ENCODE results near the gene KIF1A. TPM values are rescaled to one million over a fixed set of nuclear protein-coding genes. Genes with fewer than 3 reads are reported as not detected.
A peak's percentile ranks its signal among the peaks of the same experiment; 100 is the strongest.

The KIF1A gene
- total and polyA plus RNA-seq, 7 experiments from 2014 or later = 0.24 TPM; not detected in 6

GRCh38 chr2:240714747-240715725, 105.0 kb downstream of the KIF1A start:
- Histone ChIP-seq H3K36me3 (ENCODE audit: control insufficient read depth in 2 of 3, insufficient read depth in 3 of 3, low read length in 3 of 3) (no peaks in the 10 kb centered on the region), H3K4me1 (ENCODE audit: control insufficient read depth in 2 of 2, insufficient read depth in 2 of 2, low read length in 2 of 2) (no peaks in the 10 kb centered on the region), H3K9me3 (ENCODE audit: control insufficient read depth in 2 of 3, low read length in 3 of 3) (no peaks in the 10 kb centered on the region), H3K4me3 (ENCODE audit: low read length) (no peak overlapping the region), H3K27me3 (ENCODE audit: control insufficient read depth in 2 of 2, insufficient read depth in 2 of 2, low read length in 2 of 2) (no peaks in the 10 kb centered on the region), H3K27ac (ENCODE audit: low read depth, low read length) (no peak overlapping the region)
- H3K27ac Mint-ChIP-seq = no peak overlapping the region
- no peak overlapping the region for H3K4me3 Mint-ChIP-seq
- peaks cover 0 to 5% (median 0%) of the 10 kb centered on the region in 5 donors for H3K27me3 Mint-ChIP-seq
- intact Hi-C loops (cut with micrococcal nuclease) = no loop called here
- no peaks in the 10 kb centered on the region for H3K36me3 Mint-ChIP-seq
- H3K4me1 Mint-ChIP-seq = no peaks in the 10 kb centered on the region
- CTCF ChIA-PET = no interaction called here
- no peaks in the 10 kb centered on the region for H3K9me3 Mint-ChIP-seq
- POLR2A ChIA-PET = no interaction called here
- ATAC-seq (no peak), DNase-seq (no peak)

DNA sequence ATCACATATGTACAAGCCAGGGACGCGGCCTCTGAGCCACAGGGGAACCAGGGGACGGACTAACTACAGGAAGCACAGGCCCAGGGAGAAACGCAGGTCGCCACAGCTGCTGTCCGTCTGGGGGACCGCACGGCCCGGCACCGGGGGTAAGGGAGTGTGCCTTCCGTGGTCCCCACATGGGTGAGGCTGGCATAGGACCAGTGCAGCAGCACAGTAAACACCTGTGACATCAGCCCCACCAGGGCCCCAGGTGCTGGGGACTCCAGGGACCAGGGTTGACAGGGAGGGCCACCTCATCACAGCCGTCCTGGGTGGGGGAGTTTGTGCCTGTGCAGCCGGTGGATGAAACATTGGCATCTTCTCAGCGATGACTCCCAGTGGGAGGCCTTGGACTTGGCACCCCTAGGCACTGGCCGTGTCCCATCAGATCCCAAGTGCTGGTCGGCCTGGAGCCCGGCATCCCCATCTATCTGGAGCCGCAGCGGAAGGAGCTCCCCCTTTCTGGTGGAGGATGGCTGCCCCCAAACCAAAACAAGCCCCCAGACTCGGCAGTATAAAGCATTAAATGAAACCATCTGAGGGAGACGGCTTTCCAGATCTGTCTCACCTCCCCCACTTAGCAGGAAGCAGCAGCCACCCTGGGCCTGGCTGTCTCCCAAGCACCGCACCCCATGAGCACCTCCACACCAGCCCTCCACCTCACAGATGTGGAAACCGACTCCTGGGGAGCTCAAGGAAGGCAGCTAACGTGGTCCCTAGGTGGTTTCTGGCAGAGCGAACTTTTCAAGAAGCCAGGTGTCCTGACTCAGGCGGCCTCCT, 105.9 kb downstream of the KIF1A start:
- ATAC-seq = no peak
- Mint-ChIP-seq H3K27ac (no peak overlapping the region), H3K27me3 (peaks cover 0 to 8% (median 0%) of the 10 kb centered on the region in 5 donors), H3K36me3 (no peaks in the 10 kb centered on the region), H3K9me3 (no peaks in the 10 kb centered on the region), H3K4me1 (no peaks in the 10 kb centered on the region), H3K4me3 (peak overlapping the region in 1 of 10 donors; percentile 16)
- CTCF ChIA-PET = no interaction called here
- H3K27ac ChIP-seq (ENCODE audit: low read depth, low read length) = no peak overlapping the region
- DNase-seq = no peak
- no peak overlapping the region for H3K4me3 ChIP-seq (ENCODE audit: low read length)
- POLR2A ChIA-PET = no interaction called here
- no peaks in the 10 kb centered on the region for H3K4me1 ChIP-seq (ENCODE audit: control insufficient read depth in 2 of 2, insufficient read depth in 2 of 2, low read length in 2 of 2)
- H3K36me3 ChIP-seq (ENCODE audit: control insufficient read depth in 2 of 3, insufficient read depth in 3 of 3, low read length in 3 of 3) = no peaks in the 10 kb centered on the region
- no peaks in the 10 kb centered on the region for H3K9me3 ChIP-seq (ENCODE audit: control insufficient read depth in 2 of 3, low read length in 3 of 3)
- intact Hi-C loops (cut with micrococcal nuclease) = no loop called here
- H3K27me3 ChIP-seq (ENCODE audit: control insufficient read depth in 2 of 2, insufficient read depth in 2 of 2, low read length in 2 of 2) = no peaks in the 10 kb centered on the region

- Mint-ChIP-seq H3K27me3 (peaks cover 0 to 10% (median 0%) of the 10 kb centered on the region in 5 donors), H3K4me1 (no peaks in the 10 kb centered on the region), H3K27ac (no peak overlapping the region), H3K36me3 (no peaks in the 10 kb centered on the region), H3K9me3 (no peaks in the 10 kb centered on the region), H3K4me3 (peak overlapping the region in 1 of 10 donors; percentile 16)
- H3K27me3 ChIP-seq (ENCODE audit: control insufficient read depth in 2 of 2, insufficient read depth in 2 of 2, low read length in 2 of 2) = no peaks in the 10 kb centered on the region
- no peaks in the 10 kb centered on the region for H3K36me3 ChIP-seq (ENCODE audit: control insufficient read depth in 2 of 3, insufficient read depth in 3 of 3, low read length in 3 of 3)
- H3K4me3 ChIP-seq (ENCODE audit: low read length) = no peak overlapping the region
- no peaks in the 10 kb centered on the region for H3K9me3 ChIP-seq (ENCODE audit: control insufficient read depth in 2 of 3, low read length in 3 of 3)
- no peaks in the 10 kb centered on the region for H3K4me1 ChIP-seq (ENCODE audit: control insufficient read depth in 2 of 2, insufficient read depth in 2 of 2, low read length in 2 of 2)
- H3K27ac ChIP-seq (ENCODE audit: low read depth, low read length) = no peak overlapping the region
- CTCF ChIA-PET = no interaction called here
- DNase-seq (no peak), ATAC-seq (no peak)
- POLR2A ChIA-PET = no interaction called here
- intact Hi-C loops (cut with micrococcal nuclease) = no loop called here
Measured at GRCh38 chr2:240713071-240713927, 106.7 kb downstream of the KIF1A start.

DNA sequence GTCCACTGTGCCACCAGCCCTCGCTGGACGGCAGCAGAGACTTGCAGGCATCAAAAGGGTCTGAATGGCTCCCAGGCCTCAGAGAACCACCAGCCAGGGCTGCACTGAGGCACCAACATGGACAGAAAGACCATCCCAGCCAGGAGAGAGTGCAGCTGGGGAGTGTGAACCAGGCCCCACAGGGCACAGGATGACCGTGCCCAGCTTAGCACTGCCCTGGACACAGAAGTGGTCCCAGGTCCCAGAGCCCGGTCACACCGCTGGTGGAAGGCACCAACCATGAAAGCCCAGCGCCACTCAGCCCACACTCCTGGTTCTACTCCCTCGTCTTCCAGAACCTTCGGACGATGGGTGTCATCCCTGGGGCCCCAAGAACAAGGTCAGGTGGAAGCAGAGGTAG, 107.9 kb downstream of the KIF1A start:
- H3K4me1 Mint-ChIP-seq = no peaks in the 10 kb centered on the region
- no peak overlapping the region for H3K27ac Mint-ChIP-seq
- ATAC-seq = no peak
- H3K36me3 Mint-ChIP-seq = no peaks in the 10 kb centered on the region
- Histone ChIP-seq H3K4me1 (ENCODE audit: control insufficient read depth in 2 of 2, insufficient read depth in 2 of 2, low read length in 2 of 2) (no peaks in the 10 kb centered on the region), H3K36me3 (ENCODE audit: control insufficient read depth in 2 of 3, insufficient read depth in 3 of 3, low read length in 3 of 3) (no peaks in the 10 kb centered on the region), H3K9me3 (ENCODE audit: control insufficient read depth in 2 of 3, low read length in 3 of 3) (no peaks in the 10 kb centered on the region), H3K27me3 (ENCODE audit: control insufficient read depth in 2 of 2, insufficient read depth in 2 of 2, low read length in 2 of 2) (no peaks in the 10 kb centered on the region), H3K27ac (ENCODE audit: low read depth, low read length) (no peak overlapping the region), H3K4me3 (ENCODE audit: low read length) (no peak overlapping the region)
- H3K4me3 Mint-ChIP-seq = no peak overlapping the region
- ChIA-PET POLR2A (no interaction called here), CTCF (no interaction called here)
- intact Hi-C loops (cut with micrococcal nuclease) = no loop called here
- peaks cover 0 to 16% (median 0%) of the 10 kb centered on the region in 5 donors for H3K27me3 Mint-ChIP-seq
- H3K9me3 Mint-ChIP-seq = no peaks in the 10 kb centered on the region
- DNase-seq = no peak

DNA sequence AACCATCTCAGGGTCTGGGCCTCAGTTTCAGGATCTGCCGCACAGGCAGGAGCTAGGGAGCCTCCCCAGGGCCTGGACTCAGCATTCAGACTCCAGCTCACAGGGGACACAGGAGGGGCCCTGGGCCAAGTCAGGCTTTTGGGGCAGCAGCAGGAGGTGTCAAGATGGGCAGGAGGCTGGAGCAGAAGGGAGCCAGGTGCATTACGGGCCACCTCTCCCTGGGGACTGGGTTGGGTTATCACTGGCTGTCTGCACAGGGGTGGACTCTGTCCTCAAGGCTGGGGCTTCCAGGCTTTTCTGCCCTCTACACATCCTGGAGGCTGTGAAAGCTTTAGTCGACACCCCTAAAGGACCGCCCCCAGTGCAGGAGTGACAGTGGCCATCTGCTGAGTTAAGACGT, 108.3 kb downstream of the KIF1A start:
- no peak overlapping the region for H3K4me3 ChIP-seq (ENCODE audit: low read length)
- no peaks in the 10 kb centered on the region for H3K4me1 Mint-ChIP-seq
- H3K36me3 Mint-ChIP-seq = no peaks in the 10 kb centered on the region
- no peak overlapping the region for H3K27ac ChIP-seq (ENCODE audit: low read depth, low read length)
- H3K4me3 Mint-ChIP-seq = no peak overlapping the region
- intact Hi-C loops (cut with micrococcal nuclease) = no loop called here
- CTCF ChIA-PET = no interaction called here
- H3K36me3 ChIP-seq (ENCODE audit: control insufficient read depth in 2 of 3, insufficient read depth in 3 of 3, low read length in 3 of 3) = no peaks in the 10 kb centered on the region
- no peaks in the 10 kb centered on the region for H3K9me3 Mint-ChIP-seq
- H3K9me3 ChIP-seq (ENCODE audit: control insufficient read depth in 2 of 3, low read length in 3 of 3) = no peaks in the 10 kb centered on the region
- H3K4me1 ChIP-seq (ENCODE audit: control insufficient read depth in 2 of 2, insufficient read depth in 2 of 2, low read length in 2 of 2) = no peaks in the 10 kb centered on the region
- DNase-seq = no peak
- POLR2A ChIA-PET = no interaction called here
- peaks cover 0 to 19% (median 0%) of the 10 kb centered on the region in 5 donors for H3K27me3 Mint-ChIP-seq
- ATAC-seq = no peak
- no peak overlapping the region for H3K27ac Mint-ChIP-seq
- no peaks in the 10 kb centered on the region for H3K27me3 ChIP-seq (ENCODE audit: control insufficient read depth in 2 of 2, insufficient read depth in 2 of 2, low read length in 2 of 2)

GRCh38 chr2:240711296-240711695, 108.7 kb downstream of the KIF1A start:
- ATAC-seq (no peak), DNase-seq (no peak)
- Mint-ChIP-seq H3K27me3 (peaks cover 0 to 19% (median 0%) of the 10 kb centered on the region in 5 donors), H3K36me3 (no peaks in the 10 kb centered on the region), H3K4me3 (no peak overlapping the region), H3K27ac (no peak overlapping the region), H3K9me3 (no peaks in the 10 kb centered on the region), H3K4me1 (no peaks in the 10 kb centered on the region)
- H3K4me3 ChIP-seq (ENCODE audit: low read length) = no peak overlapping the region
- POLR2A ChIA-PET = no interaction called here
- H3K4me1 ChIP-seq (ENCODE audit: control insufficient read depth in 2 of 2, insufficient read depth in 2 of 2, low read length in 2 of 2) = no peaks in the 10 kb centered on the region
- no peak overlapping the region for H3K27ac ChIP-seq (ENCODE audit: low read depth, low read length)
- no peaks in the 10 kb centered on the region for H3K9me3 ChIP-seq (ENCODE audit: control insufficient read depth in 2 of 3, low read length in 3 of 3)
- intact Hi-C loops (cut with micrococcal nuclease) = no loop called here
- no peaks in the 10 kb centered on the region for H3K27me3 ChIP-seq (ENCODE audit: control insufficient read depth in 2 of 2, insufficient read depth in 2 of 2, low read length in 2 of 2)
- CTCF ChIA-PET = no interaction called here
- H3K36me3 ChIP-seq (ENCODE audit: control insufficient read depth in 2 of 3, insufficient read depth in 3 of 3, low read length in 3 of 3) = no peaks in the 10 kb centered on the region
